Measurements from ENCODE around the gene MYBPC2.

GRCh38 chr19:50383852-50384684, 48.6 kb upstream of the MYBPC2 start, which contains the start of gene POLD1:
- no peak for TF ChIP-seq CTCF (IDR thresholded peaks at IDR 0.05; ENCODE audit: insufficient read depth, low read depth, low read length)
- TF ChIP-seq EZH2 (IDR thresholded peaks at IDR 0.05; ENCODE audit: insufficient read depth, low read length) = no peak
